KOPT-K1 (cell line): ENCODE measurements around the gene LRRC75B.
A peak's percentile ranks its signal among the peaks of the same experiment; 100 is the strongest.

Experiments
- H3K27ac ChIP-seq: fragments of 200-600 bp; sonication (generic); 2 replicates; pipeline ENCODE4 v1.5.1; 2016; ENCODE audit warnings: antibody characterized with exemption, mild to moderate bottlenecking, low read depth, low read length; ENCODE audit not compliant: poor library complexity, severe bottlenecking
- H3K36me3 ChIP-seq: fragments of 200-600 bp; sonication (generic); 2 replicates; pipeline ENCODE4 v1.5.1; 2017; ENCODE audit warnings: antibody characterized with exemption, mild to moderate bottlenecking, low read length, moderate library complexity; ENCODE audit not compliant: insufficient read depth
- H3K9me3 ChIP-seq: fragments of 200-600 bp; sonication (generic); 2 replicates; pipeline ENCODE4 v1.5.1; 2017; ENCODE audit warnings: antibody characterized with exemption, low read length, mild to moderate bottlenecking; ENCODE audit not compliant: insufficient read depth, poor library complexity, severe bottlenecking

Gene LRRC75B

DNA sequence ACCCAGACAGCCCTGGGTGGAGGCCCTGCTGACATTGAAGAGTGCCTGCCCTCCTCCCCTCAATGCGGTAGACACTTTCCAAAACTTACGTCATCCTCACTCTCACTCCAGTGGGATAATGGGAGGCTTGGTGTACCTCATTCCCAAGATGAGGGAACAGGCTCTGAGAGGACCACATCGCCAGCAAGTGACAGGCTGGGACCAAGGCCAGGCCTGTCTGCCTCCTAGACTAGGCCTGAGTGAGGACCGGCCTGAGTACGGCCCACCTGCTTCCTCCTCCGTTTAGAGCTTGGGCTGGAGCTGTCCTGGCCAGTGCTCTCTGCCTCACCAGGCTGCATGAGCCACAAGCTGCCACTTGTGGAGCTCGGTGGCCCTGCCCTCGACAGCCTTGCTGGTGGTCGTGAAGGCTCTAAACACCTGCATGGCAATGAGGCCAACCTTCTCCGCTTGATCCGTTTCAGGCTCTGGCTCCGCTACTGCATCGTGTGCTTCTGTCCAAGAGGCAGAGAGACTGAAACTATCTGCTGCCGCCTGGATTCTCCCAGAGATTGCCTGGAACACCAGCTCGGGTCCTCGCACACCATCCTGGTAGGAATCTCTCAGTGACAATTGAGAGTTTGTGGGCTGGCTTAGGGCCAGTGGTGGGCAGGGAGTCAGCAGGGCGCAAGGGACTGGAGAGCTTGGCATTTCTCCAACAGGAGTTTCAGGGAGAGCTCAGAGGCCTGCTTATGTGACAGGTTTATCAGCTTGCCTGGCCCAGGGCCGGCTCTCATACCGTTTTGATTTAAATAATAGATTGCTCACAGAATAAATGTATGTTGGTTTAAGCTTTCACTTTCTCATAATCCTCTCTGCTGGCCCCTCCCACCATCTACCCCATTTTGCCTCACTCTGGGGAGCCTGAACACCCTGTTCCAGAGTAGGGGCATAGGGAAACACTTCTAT lies 9.4 kb downstream of the LRRC75B start:
- Histone ChIP-seq H3K27ac (peak overlapping the region; percentile 31), H3K9me3 (no peaks in the 10 kb centered on the region), H3K36me3 (peaks cover 5% of the 10 kb centered on the region; the same call in 1 of the 2 replicates)

GRCh38 chr22:24582056-24582814 lies 10.6 kb downstream of the LRRC75B start:
- no peaks in the 10 kb centered on the region for H3K9me3 ChIP-seq
- H3K36me3 ChIP-seq = peaks cover 17% of the 10 kb centered on the region
- no peak overlapping the region for H3K27ac ChIP-seq

DNA sequence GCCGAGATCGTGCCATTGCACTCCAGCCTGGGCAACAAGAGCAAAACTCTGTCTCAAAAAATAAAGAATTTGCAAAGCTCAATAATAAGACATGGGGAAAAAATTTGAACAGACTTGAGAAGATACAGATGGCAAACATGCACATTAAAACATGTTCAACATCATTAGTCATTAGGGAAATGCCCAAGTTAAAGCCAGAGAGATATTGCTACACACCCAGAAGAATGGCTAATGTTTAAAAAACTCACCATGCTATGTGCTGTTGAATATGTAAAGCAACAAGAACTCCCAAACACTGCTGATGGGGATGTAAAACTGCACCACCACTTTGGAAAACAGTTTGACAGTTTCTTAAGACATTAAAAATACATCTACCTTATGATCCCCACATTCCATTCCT lies 12.6 kb downstream of the LRRC75B start:
- H3K27ac ChIP-seq = no peak overlapping the region
- peaks cover 32% of the 10 kb centered on the region for H3K36me3 ChIP-seq
- H3K9me3 ChIP-seq = no peaks in the 10 kb centered on the region

GRCh38 chr22:24579258-24579601 lies 13.6 kb downstream of the LRRC75B start:
- Histone ChIP-seq H3K9me3 (no peaks in the 10 kb centered on the region), H3K27ac (no peak overlapping the region), H3K36me3 (peaks cover 42% of the 10 kb centered on the region)

DNA sequence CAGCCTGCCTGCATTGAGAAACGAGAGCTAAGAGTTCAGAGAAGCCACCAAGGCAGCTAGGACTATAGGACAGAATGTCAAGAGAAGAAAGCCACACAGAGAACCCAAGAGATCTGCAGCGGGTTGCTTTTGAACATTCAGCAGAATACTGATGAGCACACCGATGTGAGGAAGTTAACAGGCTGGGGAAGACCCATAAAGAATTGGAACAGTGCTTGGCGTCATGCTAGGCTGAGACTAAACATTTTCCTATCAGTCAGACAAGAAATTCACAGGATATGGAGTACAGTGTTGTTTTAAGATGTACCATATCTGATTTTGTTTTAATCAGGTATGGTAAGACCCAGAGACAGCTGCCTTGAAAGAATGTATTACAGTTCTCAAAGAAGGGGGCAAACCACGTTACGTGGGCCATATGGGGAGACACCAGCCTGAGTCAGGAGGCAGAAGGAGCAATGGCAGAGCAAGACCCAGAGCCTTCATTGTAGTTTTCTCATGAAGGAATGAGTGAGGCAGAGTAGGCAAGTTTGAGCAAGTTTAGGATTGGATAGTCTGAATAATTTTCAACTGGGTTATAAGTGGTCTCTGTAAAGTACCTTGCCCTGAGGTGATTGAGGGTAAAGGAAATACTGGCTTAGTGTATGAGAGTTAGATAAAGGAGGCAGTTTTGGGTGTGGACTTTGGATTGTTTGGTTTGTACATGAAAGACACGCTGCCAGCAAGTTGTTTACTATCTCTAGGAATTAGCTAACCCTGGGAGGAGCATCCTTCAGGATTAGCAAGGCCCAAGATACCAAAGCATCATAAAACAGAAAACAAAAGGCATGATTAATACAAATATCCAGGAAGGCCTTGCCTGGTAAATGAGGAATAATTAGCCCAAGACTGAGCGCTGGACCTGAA lies 14.3 kb downstream of the LRRC75B start:
- no peak overlapping the region for H3K27ac ChIP-seq
- peaks cover 49% of the 10 kb centered on the region for H3K36me3 ChIP-seq

DNA sequence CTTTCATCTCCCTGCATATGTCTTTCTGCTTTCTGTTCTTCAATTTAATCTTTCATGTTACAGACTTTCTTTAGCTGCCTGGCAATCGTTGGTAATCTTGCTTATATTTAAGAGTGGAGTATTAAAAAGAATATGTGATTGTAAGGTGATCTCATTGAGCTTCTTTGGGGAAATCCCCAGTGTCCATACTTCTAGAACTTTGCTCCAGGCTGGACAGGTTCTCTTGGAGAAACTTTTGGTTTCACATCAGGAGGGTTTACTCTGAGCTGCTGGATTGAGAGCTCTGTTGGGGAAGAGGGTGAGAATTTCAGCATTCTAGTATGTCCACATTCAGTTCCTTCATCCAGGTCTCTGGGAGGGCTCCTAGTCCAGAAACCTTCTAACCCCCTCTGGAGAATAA lies 16.1 kb downstream of the LRRC75B start:
- H3K27ac ChIP-seq = no peak overlapping the region
- no peaks in the 10 kb centered on the region for H3K9me3 ChIP-seq
- peaks cover 67% of the 10 kb centered on the region for H3K36me3 ChIP-seq

More for the DNA sequence above, 14.3 kb downstream of the LRRC75B start:
- no peaks in the 10 kb centered on the region for H3K9me3 ChIP-seq

DNA sequence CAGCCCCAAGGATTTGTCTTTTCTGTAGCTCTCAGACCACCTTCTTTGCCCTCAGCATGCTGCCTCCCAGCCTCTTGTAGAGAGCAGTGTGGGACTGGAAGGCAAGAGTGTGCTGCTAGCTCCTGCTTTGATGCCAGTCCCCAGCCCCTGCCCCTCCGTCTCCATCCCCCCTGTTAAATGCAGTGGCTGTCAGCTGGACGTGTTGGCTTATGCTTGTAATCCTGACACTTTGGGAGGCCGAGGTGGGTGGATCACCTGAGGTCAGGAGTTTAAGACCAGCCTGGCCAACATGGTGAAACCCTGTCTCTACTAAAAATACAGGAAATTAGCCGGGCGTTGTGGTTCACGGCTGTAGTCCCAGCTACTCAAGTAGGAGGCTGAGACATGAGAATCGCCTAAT lies 21.6 kb downstream of the LRRC75B start:
- no peaks in the 10 kb centered on the region for H3K9me3 ChIP-seq
- H3K27ac ChIP-seq = no peak overlapping the region
- peaks cover 93% of the 10 kb centered on the region for H3K36me3 ChIP-seq

- H3K36me3 ChIP-seq = peaks cover 98% of the 10 kb centered on the region
Measured at GRCh38 chr22:24567668-24568067, 25.2 kb downstream of the LRRC75B start.

DNA sequence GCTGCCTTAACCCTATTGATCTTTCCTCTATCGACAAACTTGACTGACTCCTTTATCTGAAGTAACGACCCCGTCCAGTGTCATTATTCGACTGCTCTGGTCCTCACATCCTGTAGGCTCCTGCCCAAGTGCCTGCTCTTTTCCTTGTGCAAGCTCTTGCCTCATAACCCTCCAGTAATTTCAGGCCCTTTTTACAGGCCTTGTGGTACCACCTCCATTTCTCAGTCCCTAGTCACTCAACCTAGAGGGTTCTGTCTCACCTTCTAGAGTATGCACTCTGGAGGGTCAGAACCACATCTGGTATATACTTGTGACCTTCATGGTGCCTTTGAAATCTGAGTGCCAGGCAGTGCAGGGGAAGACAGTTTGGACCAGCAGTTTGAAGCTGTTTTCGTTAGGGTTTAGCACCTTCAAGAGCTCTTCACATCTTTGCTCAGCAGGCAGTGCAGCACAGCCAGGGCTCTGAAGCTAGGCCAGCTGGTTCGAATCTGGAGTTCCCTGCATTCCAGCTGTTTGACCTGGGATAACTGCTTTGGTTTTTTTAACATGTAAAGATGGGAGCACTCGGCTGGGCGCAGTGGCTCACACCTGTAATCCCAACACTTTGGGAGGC lies 25.9 kb downstream of the LRRC75B start:
- no peak overlapping the region for H3K27ac ChIP-seq
- H3K36me3 ChIP-seq = peaks cover 98% of the 10 kb centered on the region
- H3K9me3 ChIP-seq = no peaks in the 10 kb centered on the region

More at GRCh38 chr22:24567668-24568067, 25.2 kb downstream of the LRRC75B start:
- Histone ChIP-seq H3K27ac (no peak overlapping the region), H3K9me3 (no peaks in the 10 kb centered on the region)

GRCh38 chr22:24565077-24565476 lies 27.8 kb downstream of the LRRC75B start:
- peaks cover 98% of the 10 kb centered on the region for H3K36me3 ChIP-seq
- no peak overlapping the region for H3K27ac ChIP-seq
- H3K9me3 ChIP-seq = no peaks in the 10 kb centered on the region

DNA sequence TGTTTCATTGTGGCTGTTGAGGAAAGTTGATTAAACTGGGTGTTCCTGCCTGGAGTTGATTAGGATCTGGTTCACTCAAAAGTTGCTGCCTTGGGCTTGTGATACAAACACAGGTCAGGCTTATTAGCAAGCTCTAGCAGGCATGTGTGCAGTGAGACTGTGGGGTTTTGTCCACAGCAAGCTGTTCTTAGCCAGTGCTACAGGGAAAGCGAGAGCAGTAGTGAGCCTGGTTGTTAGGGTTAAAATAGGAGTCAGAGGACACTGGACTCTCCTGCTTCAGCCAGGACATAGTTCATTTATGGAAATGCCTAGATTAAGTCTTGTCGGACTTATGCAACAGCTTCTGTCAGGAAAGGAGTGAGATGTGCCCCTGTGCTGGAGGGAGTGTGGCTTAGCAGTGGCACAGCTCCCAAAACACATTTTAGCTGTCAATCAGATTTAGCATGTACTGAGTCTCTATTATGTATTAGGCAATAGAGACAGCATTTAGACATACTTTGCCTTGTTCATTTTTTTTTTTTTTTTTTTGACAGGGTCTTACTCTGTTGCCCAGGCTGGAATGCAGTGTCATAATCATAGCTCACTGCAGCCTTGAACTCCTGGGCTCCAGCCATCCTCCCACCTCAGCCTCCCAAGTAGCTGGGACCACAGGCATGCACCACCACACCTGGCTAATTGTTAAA lies 28.4 kb downstream of the LRRC75B start:
- no peak overlapping the region for H3K27ac ChIP-seq
- peaks cover 95% of the 10 kb centered on the region for H3K36me3 ChIP-seq
- no peaks in the 10 kb centered on the region for H3K9me3 ChIP-seq

- Histone ChIP-seq H3K36me3 (peaks cover 97% of the 10 kb centered on the region), H3K27ac (no peak overlapping the region), H3K9me3 (no peaks in the 10 kb centered on the region)
Measured at GRCh38 chr22:24563246-24563645, 29.6 kb downstream of the LRRC75B start.

GRCh38 chr22:24559471-24559870 lies 33.4 kb downstream of the LRRC75B start:
- no peak overlapping the region for H3K27ac ChIP-seq
- peaks cover 71% of the 10 kb centered on the region for H3K36me3 ChIP-seq
- H3K9me3 ChIP-seq = no peaks in the 10 kb centered on the region
